HUES64 (cell line): Measurements from ENCODE around the gene SYNPO.

Source experiments
- H3K27ac ChIP-seq: 2 replicates; pipeline ENCODE4 v1.7.0; 2013; ENCODE audit warnings: low read depth, low read length, inconsistent platforms
- H3K27me3 ChIP-seq: 2 replicates; pipeline ENCODE4 v1.6.1; 2013; ENCODE audit warnings: mild to moderate bottlenecking, low read length; ENCODE audit not compliant: insufficient read depth
- H3K36me3 ChIP-seq: 2 replicates; pipeline ENCODE4 v1.6.1; 2013; ENCODE audit warnings: mild to moderate bottlenecking, low read length; ENCODE audit not compliant: insufficient read depth
- H3K4me1 ChIP-seq: 2 replicates; pipeline ENCODE4 v1.6.1; 2013; ENCODE audit warnings: mild to moderate bottlenecking, low read length, moderate library complexity; ENCODE audit not compliant: insufficient read depth
- H3K4me3 ChIP-seq: 2 replicates; pipeline ENCODE4 v1.5.1; 2013; ENCODE audit warnings: mild to moderate bottlenecking, low read length, moderate library complexity
- H3K9ac ChIP-seq: 2 replicates; pipeline ENCODE4 v1.6.1; 2013; ENCODE audit warnings: mild to moderate bottlenecking, low read depth, low read length
- H3K9me3 ChIP-seq: 2 replicates; pipeline ENCODE4 v1.6.1; 2013; ENCODE audit warnings: low read depth, low read length; ENCODE audit not compliant: insufficient read depth
- WGBS: fragments of 150-250, 120-280 bp; methylation state at CpG from one replicate; pipeline ENCODE4 v1.1.7; 2013; ENCODE audit warnings: missing lambda C conversion rate; 5-methylcytosine and 5-hydroxymethylcytosine counted together

The SYNPO gene

GRCh38 chr5:150625831-150626746, 14.4 kb upstream of the SYNPO start:
- Histone ChIP-seq H3K27me3 (peaks cover 25% of the 10 kb centered on the region), H3K9ac (no peak overlapping the region), H3K27ac (no peak overlapping the region), H3K36me3 (no peaks in the 10 kb centered on the region), H3K9me3 (no peaks in the 10 kb centered on the region), H3K4me3 (no peak overlapping the region), H3K4me1 (peaks cover 5% of the 10 kb centered on the region; the same call in 1 of the 2 replicates)
- 86% methylated on average over 10 of the region's 10 CpGs for WGBS

GRCh38 chr5:150626853-150627276, 13.6 kb upstream of the SYNPO start:
- peaks cover 25% of the 10 kb centered on the region for H3K27me3 ChIP-seq
- H3K4me1 ChIP-seq: peaks cover 5% of the 10 kb centered on the region; the same call in 1 of the 2 replicates
- H3K36me3 ChIP-seq: no peaks in the 10 kb centered on the region
- H3K4me3 ChIP-seq: no peak overlapping the region
- H3K9me3 ChIP-seq: no peaks in the 10 kb centered on the region
- H3K27ac ChIP-seq: no peak overlapping the region
- WGBS: 92% methylated on average over 4 of the region's 5 CpGs
- no peak overlapping the region for H3K9ac ChIP-seq

GRCh38 chr5:150627731-150628545, 12.5 kb upstream of the SYNPO start:
- no peaks in the 10 kb centered on the region for H3K36me3 ChIP-seq
- no peak overlapping the region for H3K9ac ChIP-seq
- 82% methylated on average over 5 of the region's 5 CpGs for WGBS
- peaks cover 23% of the 10 kb centered on the region for H3K27me3 ChIP-seq
- no peaks in the 10 kb centered on the region for H3K9me3 ChIP-seq
- no peak overlapping the region for H3K4me3 ChIP-seq
- no peak overlapping the region for H3K27ac ChIP-seq
- H3K4me1 ChIP-seq: peaks cover 5% of the 10 kb centered on the region; the same call in 1 of the 2 replicates

GRCh38 chr5:150628936-150629485, 11.4 kb upstream of the SYNPO start:
- H3K9me3 ChIP-seq: no peaks in the 10 kb centered on the region

DNA sequence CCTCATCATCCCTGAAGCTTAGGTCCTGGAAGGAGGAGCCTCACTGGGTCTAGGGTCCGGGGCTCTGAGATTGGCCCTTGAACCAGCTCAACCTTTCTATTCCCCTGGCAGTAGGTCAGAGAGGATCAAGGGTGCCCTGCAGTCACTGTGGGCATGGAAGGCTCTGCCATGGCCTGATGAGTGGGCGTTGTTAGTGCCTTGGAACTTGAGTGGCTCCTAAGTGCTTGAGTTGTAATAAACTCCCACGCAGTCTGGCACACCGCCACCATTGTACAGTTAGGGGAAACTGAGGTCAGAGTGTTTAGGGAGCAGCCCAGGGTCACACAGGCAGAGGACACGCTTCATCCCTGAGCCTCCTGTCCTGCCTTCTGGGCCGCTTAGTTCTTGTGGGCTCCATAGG, 10.4 kb upstream of the SYNPO start:
- no peaks in the 10 kb centered on the region for H3K4me1 ChIP-seq
- H3K36me3 ChIP-seq: no peaks in the 10 kb centered on the region
- H3K9ac ChIP-seq: no peak overlapping the region
- peaks cover 11% of the 10 kb centered on the region for H3K27me3 ChIP-seq
- no peak overlapping the region for H3K4me3 ChIP-seq
- no peak overlapping the region for H3K27ac ChIP-seq
- no peaks in the 10 kb centered on the region for H3K9me3 ChIP-seq
- WGBS: 94% methylated on average over 6 of the region's 6 CpGs

More at GRCh38 chr5:150628936-150629485, 11.4 kb upstream of the SYNPO start:
- peaks cover 17% of the 10 kb centered on the region for H3K27me3 ChIP-seq
- H3K4me1 ChIP-seq: peaks cover 3% of the 10 kb centered on the region; the same call in 1 of the 2 replicates
- WGBS: 95% methylated on average over 12 of the region's 12 CpGs
- no peak overlapping the region for H3K4me3 ChIP-seq
- no peak overlapping the region for H3K9ac ChIP-seq
- no peaks in the 10 kb centered on the region for H3K36me3 ChIP-seq
- no peak overlapping the region for H3K27ac ChIP-seq

- H3K9me3 ChIP-seq: no peaks in the 10 kb centered on the region
- no peak overlapping the region for H3K27ac ChIP-seq
- H3K36me3 ChIP-seq: no peaks in the 10 kb centered on the region
- 90% methylated on average over 9 of the region's 9 CpGs for WGBS
- H3K9ac ChIP-seq: no peak overlapping the region
- H3K27me3 ChIP-seq: peaks cover 4% of the 10 kb centered on the region
- no peak overlapping the region for H3K4me3 ChIP-seq
- H3K4me1 ChIP-seq: no peaks in the 10 kb centered on the region
These were observed 9.8 kb upstream of the SYNPO start for GRCh38 chr5:150630461-150631325.

- Histone ChIP-seq H3K4me3 (no peak overlapping the region), H3K27ac (no peak overlapping the region), H3K36me3 (no peaks in the 10 kb centered on the region), H3K9me3 (no peaks in the 10 kb centered on the region), H3K9ac (no peak overlapping the region), H3K4me1 (no peaks in the 10 kb centered on the region), H3K27me3 (no peaks in the 10 kb centered on the region)
- 85% methylated on average over 6 of the region's 6 CpGs for WGBS
These were observed 9.1 kb upstream of the SYNPO start for GRCh38 chr5:150631326-150631701.

DNA sequence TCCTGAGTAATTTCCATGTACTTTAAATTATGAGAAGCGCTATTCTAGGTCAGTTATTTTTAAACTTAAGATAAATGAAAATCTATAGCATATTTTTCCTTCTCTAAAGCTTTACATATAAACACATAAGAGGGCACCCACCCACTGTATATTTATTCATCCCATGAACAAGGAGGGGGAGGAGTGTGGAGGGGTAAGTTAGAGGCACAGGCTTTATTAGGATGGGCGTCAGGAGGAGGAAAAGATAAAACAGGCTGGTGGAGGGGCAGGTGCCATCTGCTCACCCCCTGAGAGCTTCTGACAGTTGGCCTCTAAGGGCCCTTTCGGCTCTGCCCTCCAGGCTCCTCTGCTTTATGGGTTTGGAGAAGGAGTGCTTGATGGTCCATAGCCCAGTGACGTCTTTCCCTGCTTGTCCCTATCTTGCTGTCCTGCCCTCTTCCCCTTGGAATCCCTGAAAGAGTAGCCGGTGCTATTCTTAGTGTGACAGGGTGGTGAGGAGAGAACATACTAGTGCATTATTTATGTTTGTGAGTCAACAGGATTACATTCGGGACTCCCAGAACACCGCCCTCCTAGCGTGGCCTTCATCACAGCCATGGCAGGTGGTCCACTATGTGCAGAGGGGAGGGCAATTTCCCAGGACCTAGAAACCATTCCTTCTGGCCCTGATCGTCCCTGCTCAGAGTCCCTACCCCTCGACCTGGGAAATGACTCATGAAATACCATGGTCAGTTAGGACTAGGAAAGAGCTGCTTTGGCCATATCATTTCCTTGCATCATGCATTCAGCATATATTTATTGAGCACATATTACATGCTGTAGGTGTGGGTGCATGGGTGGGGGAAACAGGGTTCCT, 7.9 kb upstream of the SYNPO start:
- 73% methylated on average over 9 of the region's 10 CpGs for WGBS
- Histone ChIP-seq H3K36me3 (no peaks in the 10 kb centered on the region), H3K27me3 (no peaks in the 10 kb centered on the region), H3K27ac (no peak overlapping the region), H3K9ac (no peak overlapping the region), H3K4me3 (no peak overlapping the region), H3K9me3 (no peaks in the 10 kb centered on the region), H3K4me1 (no peaks in the 10 kb centered on the region)

- H3K4me3 ChIP-seq: no peak overlapping the region
- WGBS: 94% methylated on average over 2 of the region's 2 CpGs
- no peak overlapping the region for H3K27ac ChIP-seq
- no peak overlapping the region for H3K9ac ChIP-seq
- H3K27me3 ChIP-seq: no peaks in the 10 kb centered on the region
- no peaks in the 10 kb centered on the region for H3K4me1 ChIP-seq
- H3K36me3 ChIP-seq: no peaks in the 10 kb centered on the region
- H3K9me3 ChIP-seq: no peaks in the 10 kb centered on the region
These were observed 7.0 kb upstream of the SYNPO start for GRCh38 chr5:150633429-150633828.
